Measurements from ENCODE around the gene CLASP1. TPM values are rescaled to one million over a fixed set of nuclear protein-coding genes. Genes with fewer than 3 reads are reported as not detected.

The CLASP1 gene
- total and polyA plus RNA-seq, 2 experiments from 2014 or later: 16.6 to 56.3 TPM

GRCh38 chr2:121534007-121534406 lies 115.3 kb downstream of the CLASP1 start:
- H3K36me3 ChIP-seq (ENCODE audit: insufficient read depth): no peaks in the 10 kb centered on the region
- H3K9me2 ChIP-seq (ENCODE audit: insufficient read depth): no peaks in the 10 kb centered on the region
- H3K4me3 ChIP-seq: no peak overlapping the region
- Mint-ChIP-seq H3K27ac (peak overlapping the region; percentile 76), H3K36me3 (ENCODE audit: low read depth) (no peaks in the 10 kb centered on the region; the same call in 2 of the 3 replicates), H3K4me3 (no peak overlapping the region), H3K4me1 (peaks cover 36% of the 10 kb centered on the region), H3K9me3 (no peaks in the 10 kb centered on the region), H3K27me3 (ENCODE audit: insufficient read depth, low read depth, poor library complexity) (peaks cover 7% of the 10 kb centered on the region)
- H3K4me1 ChIP-seq (ENCODE audit: insufficient read depth): peaks cover 23% of the 10 kb centered on the region
- no peak overlapping the region for H3K4me2 ChIP-seq
- H3K27ac ChIP-seq (ENCODE audit: low read depth): no peak overlapping the region
- TF ChIP-seq ZNF331 (CRISPR knock-in tag; IDR thresholded peaks at IDR 0.05; ENCODE audit: low read depth) (no peak), ZNF462 (CRISPR knock-in tag; IDR thresholded peaks at IDR 0.05) (no peak), EZH2phosphoT487 (IDR thresholded peaks at IDR 0.05; ENCODE audit: unreplicated experiment) (no peak), ETS1 (IDR thresholded peaks at IDR 0.05) (no peak), EZH2 (IDR thresholded peaks at IDR 0.05; ENCODE audit: low read depth, unreplicated experiment) (no peak), JUNB (IDR thresholded peaks at IDR 0.05; ENCODE audit: unreplicated experiment) (no peak), CTCF (conservative IDR thresholded peaks at IDR 0.05; ENCODE audit: low read depth in 2 of 2) (no peak), REST (IDR thresholded peaks at IDR 0.05; ENCODE audit: unreplicated experiment) (no peak), STAT1 (IDR thresholded peaks at IDR 0.05; ENCODE audit: unreplicated experiment) (no peak), ZNF114 (CRISPR knock-in tag; IDR thresholded peaks at IDR 0.05) (no peak), NANOG (IDR thresholded peaks at IDR 0.05; ENCODE audit: borderline replicate concordance) (no peak), CREB1 (CRISPR knock-in tag; IDR thresholded peaks at IDR 0.05; ENCODE audit: low read depth) (no peak), POLR2AphosphoS5 (IDR thresholded peaks at IDR 0.05; ENCODE audit: low read depth) (no peak)
- peaks cover 55% of the 10 kb centered on the region for H3K79me2 ChIP-seq (replicated peaks; ENCODE audit: insufficient read depth)
- H3K27me3 ChIP-seq (ENCODE audit: insufficient read depth): no peaks in the 10 kb centered on the region
- ATAC-seq (no peak), DNase-seq (ENCODE audit: low spot score) (no peak)
- no peaks in the 10 kb centered on the region for H3F3A ChIP-seq (replicated peaks; ENCODE audit: low read depth)
- H4K20me1 ChIP-seq (replicated peaks; ENCODE audit: insufficient read depth): peaks cover 3% of the 10 kb centered on the region; the same call in 1 of the 2 replicates
- H2AFZ ChIP-seq: no peak overlapping the region
